ENCODE data around the gene KREMEN1. TPM values are rescaled to one million over a fixed set of nuclear protein-coding genes. Genes with fewer than 3 reads are reported as not detected.

Gene KREMEN1
- total RNA-seq, 2 experiments from 2014 or later, result 0.15 TPM; not detected in 1

DNA sequence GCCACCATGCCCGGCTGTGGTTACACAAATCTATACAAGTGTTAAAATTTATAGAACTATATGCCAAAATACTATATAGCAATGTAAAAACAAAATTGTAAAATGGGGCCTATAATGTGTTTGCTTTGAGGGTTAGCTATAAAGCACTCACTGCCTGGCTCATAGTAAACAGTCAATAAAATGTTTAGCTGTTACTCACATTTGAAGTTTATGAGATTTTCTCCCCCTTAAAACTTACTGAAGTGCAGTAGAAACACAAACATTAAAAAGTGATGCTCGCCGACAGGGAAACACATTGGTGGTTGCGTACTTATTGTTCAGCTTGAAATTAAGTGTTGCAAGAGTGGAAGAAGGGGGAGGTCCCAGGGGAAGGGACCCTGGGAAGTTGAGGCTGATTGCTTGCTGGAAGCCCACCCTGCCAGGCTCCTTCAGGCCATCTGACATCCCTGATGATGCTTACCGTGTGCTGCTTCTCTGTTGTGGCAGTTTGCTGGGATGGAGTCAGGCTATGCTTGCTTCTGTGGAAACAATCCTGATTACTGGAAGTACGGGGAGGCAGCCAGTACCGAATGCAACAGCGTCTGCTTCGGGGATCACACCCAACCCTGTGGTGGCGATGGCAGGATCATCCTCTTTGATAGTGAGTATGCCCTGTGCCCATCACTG, 52.1 kb downstream of the KREMEN1 start:
- no peaks in the 10 kb centered on the region for H3K9me3 Mint-ChIP-seq
- no peak for DNase-seq
- H3K27me3 Mint-ChIP-seq, result peaks cover 11% of the 10 kb centered on the region
- H3K4me3 Mint-ChIP-seq, result no peak overlapping the region
- H3K4me1 Mint-ChIP-seq, result peaks cover 9% of the 10 kb centered on the region
- no peak overlapping the region for H3K27ac Mint-ChIP-seq
- H3K36me3 Mint-ChIP-seq (ENCODE audit: low read depth), result no peaks in the 10 kb centered on the region
- ChIA-PET CTCF (no interaction called here), POLR2A (no interaction called here)

DNA sequence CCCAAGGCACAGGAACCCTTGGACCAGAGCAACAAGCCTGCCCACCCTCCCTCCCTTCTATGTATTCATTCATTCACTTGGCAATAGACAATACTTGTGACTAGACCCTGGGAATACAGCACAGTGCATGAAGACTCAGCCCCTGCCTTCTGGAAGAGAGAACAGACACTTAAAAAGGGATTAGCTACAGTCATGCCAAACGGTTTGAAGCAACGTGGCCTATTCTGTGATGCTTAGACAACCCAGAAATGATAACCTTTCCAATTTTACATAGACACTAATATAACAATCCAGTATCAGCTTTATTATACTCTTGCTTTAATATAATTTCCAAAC, 52.6 kb downstream of the KREMEN1 start:
- H3K27ac Mint-ChIP-seq, result no peak overlapping the region
- peaks cover 10% of the 10 kb centered on the region for H3K27me3 Mint-ChIP-seq
- no peak for DNase-seq
- H3K36me3 Mint-ChIP-seq (ENCODE audit: low read depth), result no peaks in the 10 kb centered on the region
- no peak overlapping the region for H3K4me3 Mint-ChIP-seq
- ChIA-PET POLR2A (no interaction called here), CTCF (interaction anchor here (0.5 kb wide), 1 partner anchor 1283 kb away, joined by 3 read pairs; no protein-coding TSS in a partner anchor)
- H3K4me1 Mint-ChIP-seq, result peaks cover 9% of the 10 kb centered on the region
- H3K9me3 Mint-ChIP-seq, result no peaks in the 10 kb centered on the region

DNA sequence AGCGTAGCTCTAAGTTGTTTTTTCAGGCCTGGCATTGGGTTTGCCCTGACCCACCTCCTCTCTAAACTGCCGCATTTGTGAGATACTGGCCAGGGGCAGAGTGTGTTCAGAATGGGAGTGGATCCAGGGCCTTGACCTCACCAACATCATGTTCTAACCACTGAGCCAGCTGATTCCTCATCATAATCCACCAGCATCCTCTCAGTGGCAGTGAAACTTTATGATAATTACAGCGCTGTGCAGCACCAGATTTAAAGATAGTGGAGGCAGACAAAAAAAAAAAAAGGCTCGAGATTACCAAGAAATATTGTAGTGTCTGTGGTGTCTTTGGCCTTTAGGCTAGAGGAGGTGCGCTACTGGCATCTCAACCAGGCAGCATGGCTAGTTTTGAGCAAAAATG, 53.0 kb downstream of the KREMEN1 start:
- Mint-ChIP-seq H3K4me3 (no peak overlapping the region), H3K9me3 (no peaks in the 10 kb centered on the region), H3K27me3 (peaks cover 9% of the 10 kb centered on the region), H3K36me3 (ENCODE audit: low read depth) (no peaks in the 10 kb centered on the region), H3K4me1 (peaks cover 9% of the 10 kb centered on the region), H3K27ac (no peak overlapping the region)
- CTCF ChIA-PET, result interaction anchor here (0.5 kb wide), 1 partner anchor 1283 kb away, joined by 3 read pairs; no protein-coding TSS in a partner anchor
- DNase-seq, result no peak
- POLR2A ChIA-PET, result no interaction called here

DNA sequence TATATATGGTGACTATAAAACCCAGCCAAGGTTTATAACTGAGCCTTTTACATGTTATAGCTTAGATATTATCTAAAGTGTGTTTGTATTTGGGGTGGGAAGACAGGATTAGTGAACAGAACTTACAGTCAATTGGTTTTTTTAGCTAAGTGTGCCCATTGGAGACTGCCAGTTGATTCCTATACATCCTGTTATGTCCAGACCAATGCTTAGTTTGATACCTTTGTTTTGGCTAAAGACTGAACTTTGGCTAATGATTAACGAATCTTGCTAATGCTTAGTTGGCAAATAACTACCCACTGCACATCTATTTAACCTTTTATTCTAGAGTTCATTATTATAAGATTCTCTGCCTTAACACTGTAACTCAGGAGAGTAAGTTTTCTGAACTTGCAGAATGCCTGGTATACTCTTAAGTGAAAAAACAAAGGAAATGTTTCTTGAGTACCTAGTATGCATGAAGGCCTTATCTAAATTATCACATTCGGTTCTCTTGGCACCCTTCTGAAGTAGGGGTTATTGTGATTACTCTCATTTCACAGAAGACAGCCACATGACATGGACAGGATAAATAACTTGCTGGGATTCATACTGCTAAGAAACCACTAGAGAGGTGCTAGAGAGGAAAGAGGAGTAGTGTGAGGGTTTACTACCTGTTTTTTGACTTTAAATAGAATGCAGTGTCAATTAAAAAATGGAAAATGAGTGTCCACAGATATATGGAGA, 54.0 kb downstream of the KREMEN1 start:
- POLR2A ChIA-PET, result no interaction called here
- Mint-ChIP-seq H3K27me3 (peaks cover 9% of the 10 kb centered on the region), H3K4me3 (no peak overlapping the region), H3K36me3 (ENCODE audit: low read depth) (no peaks in the 10 kb centered on the region), H3K9me3 (no peaks in the 10 kb centered on the region), H3K27ac (no peak overlapping the region), H3K4me1 (peaks cover 6% of the 10 kb centered on the region)
- no peak for DNase-seq
- CTCF ChIA-PET, result no interaction called here

DNA sequence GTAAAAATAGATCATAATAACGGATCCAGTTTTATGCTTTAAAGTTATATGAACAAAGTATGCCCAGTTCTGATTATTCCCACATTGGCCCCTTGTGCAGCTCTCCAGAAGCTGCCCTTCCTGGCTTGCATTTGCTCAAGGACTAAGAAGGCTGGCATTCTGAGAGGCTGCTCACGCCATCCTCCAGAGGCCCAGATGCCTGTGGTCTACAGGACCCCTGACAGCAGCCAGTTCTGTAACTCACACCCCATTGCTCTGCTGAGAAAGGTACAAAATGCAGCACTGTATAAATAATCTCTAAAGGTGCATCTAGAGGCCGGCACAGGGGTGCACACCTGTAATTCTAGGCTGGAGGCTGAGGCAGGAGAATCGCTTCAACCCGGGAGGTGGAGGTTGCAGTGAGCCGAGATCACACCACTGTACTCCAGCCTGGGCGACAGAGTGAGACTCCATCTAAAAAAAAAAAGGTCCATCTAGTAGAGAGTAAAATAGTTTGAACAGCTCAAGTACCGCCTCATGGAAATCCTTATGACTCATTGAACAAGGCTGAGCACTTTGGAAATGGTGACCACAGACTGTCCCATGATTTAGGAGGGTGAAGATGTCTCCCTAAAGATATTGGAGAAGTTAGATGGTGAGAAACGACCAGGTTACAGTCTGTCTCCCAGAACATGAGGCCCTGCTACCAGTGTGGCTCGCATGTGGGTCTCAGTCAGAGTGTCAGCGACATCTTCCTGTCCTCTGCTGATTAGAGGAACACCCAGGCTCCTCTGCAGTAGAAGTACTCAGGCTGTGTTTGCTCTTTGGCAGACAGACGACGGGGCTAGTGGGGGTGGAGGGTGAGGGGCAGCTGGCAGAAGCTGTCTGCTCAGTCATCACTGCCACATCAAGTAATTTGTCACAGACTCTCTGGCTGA, 56.3 kb downstream of the KREMEN1 start:
- H3K4me1 Mint-ChIP-seq, result no peaks in the 10 kb centered on the region
- H3K27me3 Mint-ChIP-seq, result peaks cover 1% of the 10 kb centered on the region
- no peak overlapping the region for H3K27ac Mint-ChIP-seq
- H3K4me3 Mint-ChIP-seq, result no peak overlapping the region
- DNase-seq, result no peak
- H3K36me3 Mint-ChIP-seq (ENCODE audit: low read depth), result no peaks in the 10 kb centered on the region
- no peaks in the 10 kb centered on the region for H3K9me3 Mint-ChIP-seq
- ChIA-PET CTCF (no interaction called here), POLR2A (no interaction called here)

DNA sequence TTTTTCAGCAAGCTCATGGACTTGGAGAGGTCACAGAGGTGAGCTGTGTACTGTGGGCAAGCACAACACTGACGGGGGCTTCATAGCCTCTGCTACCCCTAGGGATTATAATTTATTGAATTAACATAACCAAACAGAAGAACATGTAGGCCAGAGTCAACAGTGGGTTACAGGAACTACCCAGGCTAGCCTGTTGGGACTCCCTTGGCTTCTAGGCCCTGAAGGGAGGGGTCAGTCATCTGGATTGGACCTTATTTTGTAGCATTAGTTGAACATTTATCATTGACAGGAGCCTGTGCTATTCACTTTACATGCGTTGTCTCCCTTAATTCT, 56.9 kb downstream of the KREMEN1 start:
- POLR2A ChIA-PET, result no interaction called here
- H3K27ac Mint-ChIP-seq, result no peak overlapping the region
- H3K4me1 Mint-ChIP-seq, result no peaks in the 10 kb centered on the region
- DNase-seq, result no peak
- H3K36me3 Mint-ChIP-seq (ENCODE audit: low read depth), result no peaks in the 10 kb centered on the region
- no peak overlapping the region for H3K4me3 Mint-ChIP-seq
- H3K27me3 Mint-ChIP-seq, result peaks cover 1% of the 10 kb centered on the region
- no peaks in the 10 kb centered on the region for H3K9me3 Mint-ChIP-seq
- CTCF ChIA-PET, result no interaction called here

DNA sequence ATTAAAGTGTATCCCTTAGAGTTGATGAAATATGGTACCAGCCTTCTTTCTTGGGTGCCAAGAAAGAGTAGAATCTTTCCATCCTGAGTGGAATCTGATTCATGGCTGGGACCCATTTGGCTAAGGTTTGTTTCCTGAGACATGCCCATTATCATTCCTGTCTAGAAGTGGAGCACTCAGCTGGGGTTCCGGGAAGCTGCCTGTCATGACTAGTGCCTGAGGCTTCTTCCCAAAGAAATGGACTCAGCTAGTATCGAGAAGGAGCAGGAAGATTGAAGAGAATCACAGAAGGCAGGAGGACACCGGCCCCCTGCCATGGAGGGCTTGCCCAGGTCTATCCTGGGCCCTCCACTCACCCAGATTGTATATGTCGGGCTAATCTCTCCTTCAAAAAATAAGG, 57.6 kb downstream of the KREMEN1 start:
- Mint-ChIP-seq H3K9me3 (no peaks in the 10 kb centered on the region), H3K4me3 (no peak overlapping the region), H3K4me1 (no peaks in the 10 kb centered on the region), H3K36me3 (ENCODE audit: low read depth) (no peaks in the 10 kb centered on the region), H3K27ac (no peak overlapping the region), H3K27me3 (peaks cover 1% of the 10 kb centered on the region)
- ChIA-PET CTCF (no interaction called here), POLR2A (no interaction called here)
- DNase-seq, result no peak

DNA sequence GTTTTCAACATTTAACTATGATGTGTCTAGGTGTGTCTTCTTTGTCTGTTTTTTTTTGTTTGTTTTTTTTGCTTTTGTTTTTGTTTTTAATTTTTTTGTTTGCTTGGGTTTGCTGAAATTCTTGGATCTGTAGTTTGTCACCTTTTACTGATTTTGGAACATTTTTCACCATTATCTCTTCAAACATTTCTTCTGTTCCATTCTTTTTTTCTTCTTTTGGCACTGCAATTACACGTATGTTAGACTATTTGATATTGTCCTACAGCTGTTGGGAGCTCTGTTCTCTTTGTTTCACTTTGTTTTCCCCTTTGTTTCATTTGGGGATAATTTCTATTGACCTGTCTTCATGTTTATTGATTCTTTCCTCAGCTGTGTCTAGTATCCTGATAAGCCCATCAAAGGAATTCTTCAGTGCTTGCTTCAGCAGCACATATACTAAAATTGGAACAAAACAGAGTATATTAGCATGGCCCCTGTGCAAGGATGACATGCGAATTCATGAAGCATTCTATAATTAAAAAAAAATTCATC, 60.8 kb downstream of the KREMEN1 start:
- CTCF ChIA-PET, result no interaction called here
- Mint-ChIP-seq H3K27me3 (peaks cover 1% of the 10 kb centered on the region), H3K36me3 (ENCODE audit: low read depth) (no peaks in the 10 kb centered on the region), H3K4me3 (no peak overlapping the region), H3K9me3 (no peaks in the 10 kb centered on the region), H3K27ac (no peak overlapping the region), H3K4me1 (no peaks in the 10 kb centered on the region)
- DNase-seq, result no peak
- POLR2A ChIA-PET, result no interaction called here

DNA sequence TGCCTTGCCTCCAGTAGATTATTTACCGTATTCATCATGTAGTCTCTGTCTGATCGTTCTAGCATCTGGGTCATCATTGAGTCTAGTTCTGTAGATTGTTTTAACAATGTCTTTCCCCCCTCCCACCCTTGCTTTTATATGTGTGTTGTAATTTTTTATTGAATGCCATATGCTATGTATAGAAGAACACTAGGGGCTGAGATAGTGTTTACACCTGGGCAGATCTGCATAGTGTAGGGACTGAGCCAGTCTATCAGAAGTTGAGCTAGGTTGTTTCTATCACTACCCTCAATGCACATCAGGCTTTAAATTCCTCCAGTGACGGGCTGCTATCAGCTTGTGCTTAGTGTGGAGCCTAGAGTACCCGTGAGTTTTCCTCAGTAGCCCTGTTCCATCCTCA, 61.6 kb downstream of the KREMEN1 start:
- Mint-ChIP-seq H3K4me3 (no peak overlapping the region), H3K9me3 (no peaks in the 10 kb centered on the region), H3K27ac (no peak overlapping the region), H3K27me3 (peaks cover 3% of the 10 kb centered on the region), H3K36me3 (ENCODE audit: low read depth) (no peaks in the 10 kb centered on the region), H3K4me1 (no peaks in the 10 kb centered on the region)
- DNase-seq, result no peak
- CTCF ChIA-PET, result no interaction called here
- POLR2A ChIA-PET, result no interaction called here

DNA sequence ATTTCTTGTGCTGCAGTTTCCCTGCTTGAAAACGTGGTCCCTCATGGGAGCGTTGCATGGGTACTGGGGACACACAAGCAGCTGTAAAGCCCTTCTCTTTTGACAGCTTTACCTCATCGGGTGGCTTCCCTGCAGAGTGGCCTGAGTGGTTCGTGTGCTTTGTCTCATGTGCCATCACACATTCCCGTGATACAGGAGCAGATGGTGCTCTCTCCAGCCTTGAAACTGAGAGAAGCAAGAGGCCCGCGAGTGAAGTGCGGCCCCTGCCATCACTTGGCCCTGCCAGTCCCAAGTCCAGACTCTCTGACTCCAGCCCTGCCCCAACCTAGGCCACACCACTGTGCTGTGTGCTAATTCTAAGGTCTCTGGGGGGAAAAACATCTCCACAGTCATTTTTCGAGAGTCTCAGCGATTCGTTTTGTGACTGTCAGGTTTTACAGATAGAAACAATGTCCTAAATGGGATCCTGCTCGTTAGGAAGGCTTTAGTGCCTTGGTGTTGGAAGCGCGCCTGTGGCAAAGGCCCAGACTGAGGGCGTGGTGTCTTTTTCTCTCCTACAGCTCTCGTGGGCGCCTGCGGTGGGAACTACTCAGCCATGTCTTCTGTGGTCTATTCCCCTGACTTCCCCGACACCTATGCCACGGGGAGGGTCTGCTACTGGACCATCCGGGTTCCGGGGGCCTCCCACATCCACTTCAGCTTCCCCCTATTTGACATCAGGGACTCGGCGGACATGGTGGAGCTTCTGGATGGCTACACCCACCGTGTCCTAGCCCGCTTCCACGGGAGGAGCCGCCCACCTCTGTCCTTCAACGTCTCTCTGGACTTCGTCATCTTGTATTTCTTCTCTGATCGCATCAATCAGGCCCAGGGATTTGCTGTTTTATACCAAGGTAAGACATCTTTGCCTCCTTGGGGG, 64.2 kb downstream of the KREMEN1 start:
- ChIA-PET CTCF (interaction anchor here (0.6 kb wide), 2 partner anchors 462 to 780 kb away, joined by 3 to 4 read pairs; no protein-coding TSS in a partner anchor), POLR2A (no interaction called here)
- no peaks in the 10 kb centered on the region for H3K9me3 Mint-ChIP-seq
- no peaks in the 10 kb centered on the region for H3K4me1 Mint-ChIP-seq
- H3K27ac Mint-ChIP-seq, result no peak overlapping the region
- H3K4me3 Mint-ChIP-seq, result no peak overlapping the region
- H3K36me3 Mint-ChIP-seq (ENCODE audit: low read depth), result no peaks in the 10 kb centered on the region
- no peak for DNase-seq
- peaks cover 6% of the 10 kb centered on the region for H3K27me3 Mint-ChIP-seq

DNA sequence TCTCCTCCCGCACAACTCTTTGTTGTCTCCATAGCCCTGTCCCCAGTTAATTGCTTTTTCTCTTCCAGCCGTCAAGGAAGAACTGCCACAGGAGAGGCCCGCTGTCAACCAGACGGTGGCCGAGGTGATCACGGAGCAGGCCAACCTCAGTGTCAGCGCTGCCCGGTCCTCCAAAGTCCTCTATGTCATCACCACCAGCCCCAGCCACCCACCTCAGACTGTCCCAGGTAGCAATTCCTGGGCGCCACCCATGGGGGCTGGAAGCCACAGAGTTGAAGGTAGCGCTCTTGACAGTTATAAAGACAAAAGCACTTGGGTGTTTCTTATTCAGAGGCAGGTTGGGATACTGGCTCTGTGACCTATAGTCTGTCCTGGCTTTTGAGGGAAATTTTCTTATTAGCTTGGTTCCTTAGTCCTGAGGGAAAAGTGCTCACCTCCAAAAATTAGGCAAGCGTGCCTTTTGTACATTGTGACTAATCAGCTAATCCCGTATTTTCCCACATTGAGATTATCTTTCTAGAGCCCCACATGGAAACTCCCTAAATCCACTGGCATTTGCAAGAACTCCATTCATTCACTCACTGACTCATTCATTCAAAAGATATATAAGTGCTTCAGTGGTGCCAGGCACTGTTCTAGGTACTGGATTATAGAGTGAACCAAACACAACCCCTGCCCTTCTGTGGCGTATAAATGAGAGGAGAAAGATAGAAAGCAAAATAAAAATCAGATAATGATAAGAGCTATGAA, 65.9 kb downstream of the KREMEN1 start:
- ChIA-PET CTCF (no interaction called here), POLR2A (no interaction called here)
- no peak for DNase-seq
- Mint-ChIP-seq H3K27me3 (peaks cover 5% of the 10 kb centered on the region), H3K36me3 (ENCODE audit: low read depth) (no peaks in the 10 kb centered on the region), H3K9me3 (no peaks in the 10 kb centered on the region), H3K27ac (no peak overlapping the region), H3K4me1 (no peaks in the 10 kb centered on the region), H3K4me3 (no peak overlapping the region)

Data from activated CD4-positive, alpha-beta T cell treated with anti-CD3 and anti-CD28 coated beads, Interleukin-2, amount 10 ng/mL, durations not matched to agents 7 days and 5 days (primary cell).